Suprapubic skin (tissue), 3 donors: ENCODE measurements around the gene UBA5.

Source experiments
- CTCF ChIP-seq, 2 donors: fragments of 200-600 bp in 1 of 2; fragments of 450-650 bp in 1 of 2; sonication (generic) in 1 of 2; IDR thresholded peaks; one replicate each; pipeline ENCODE4 v1.5.1; 2016 to 2019; ENCODE audit warnings: antibody characterized with exemption in 2 of 2, mild to moderate bottlenecking in 1 of 2, moderate library complexity in 1 of 2
- POLR2A ChIP-seq, 2 donors: fragments of 450-650 bp; IDR thresholded peaks; one replicate each; pipeline ENCODE4 v1.6.1; 2017; ENCODE audit warnings: antibody characterized with exemption in 2 of 2, mild to moderate bottlenecking in 2 of 2, moderate library complexity in 2 of 2

- TF ChIP-seq CTCF (IDR thresholded peaks at IDR 0.05) (no peak), POLR2A (IDR thresholded peaks at IDR 0.05) (no peak)
Measured at GRCh38 chr3:132628157-132628556, 32.0 kb upstream of the UBA5 start.
